ENCODE measurements around the gene HTR3E.

- TF ChIP-seq, protein P1, sequence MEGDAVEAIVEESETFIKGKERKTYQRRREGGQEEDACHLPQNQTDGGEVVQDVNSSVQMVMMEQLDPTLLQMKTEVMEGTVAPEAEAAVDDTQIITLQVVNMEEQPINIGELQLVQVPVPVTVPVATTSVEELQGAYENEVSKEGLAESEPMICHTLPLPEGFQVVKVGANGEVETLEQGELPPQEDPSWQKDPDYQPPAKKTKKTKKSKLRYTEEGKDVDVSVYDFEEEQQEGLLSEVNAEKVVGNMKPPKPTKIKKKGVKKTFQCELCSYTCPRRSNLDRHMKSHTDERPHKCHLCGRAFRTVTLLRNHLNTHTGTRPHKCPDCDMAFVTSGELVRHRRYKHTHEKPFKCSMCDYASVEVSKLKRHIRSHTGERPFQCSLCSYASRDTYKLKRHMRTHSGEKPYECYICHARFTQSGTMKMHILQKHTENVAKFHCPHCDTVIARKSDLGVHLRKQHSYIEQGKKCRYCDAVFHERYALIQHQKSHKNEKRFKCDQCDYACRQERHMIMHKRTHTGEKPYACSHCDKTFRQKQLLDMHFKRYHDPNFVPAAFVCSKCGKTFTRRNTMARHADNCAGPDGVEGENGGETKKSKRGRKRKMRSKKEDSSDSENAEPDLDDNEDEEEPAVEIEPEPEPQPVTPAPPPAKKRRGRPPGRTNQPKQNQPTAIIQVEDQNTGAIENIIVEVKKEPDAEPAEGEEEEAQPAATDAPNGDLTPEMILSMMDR (conservative IDR thresholded peaks at IDR 0.05; ENCODE audit: low read length): no peak
- TF ChIP-seq EZH2phosphoT487 (IDR thresholded peaks at IDR 0.05; ENCODE audit: borderline replicate concordance): no peak
These were observed 47.6 kb downstream of the HTR3E start for GRCh38 chr3:184144505-184144904.

All from Loucy (cell line).